CD4-positive, alpha-beta T cell treated with Interleukin-4 for 4 hours (primary cell): ENCODE measurements around the gene UBXN6.

Source experiments
- DNase-seq: peaks from one replicate; pipeline ENCODE4 v3.0.0-alpha.2; 2020

UBXN6 gene

GRCh38 chr19:4437103-4437502, 20.5 kb downstream of the UBXN6 start:
- no peak for DNase-seq

- no peak for DNase-seq
These were observed 21.4 kb downstream of the UBXN6 start for GRCh38 chr19:4436231-4436630.

- no peak for DNase-seq
These were observed 23.2 kb downstream of the UBXN6 start for GRCh38 chr19:4434391-4434790.

- no peak for DNase-seq
These were observed 24.6 kb downstream of the UBXN6 start for GRCh38 chr19:4432918-4433506.

GRCh38 chr19:4431808-4432674, 25.6 kb downstream of the UBXN6 start:
- peak; percentile 8 for DNase-seq

GRCh38 chr19:4431296-4431695, 26.3 kb downstream of the UBXN6 start:
- DNase-seq, result no peak

- DNase-seq, result peak; percentile 6
These were observed 26.8 kb downstream of the UBXN6 start for GRCh38 chr19:4430760-4431159.

GRCh38 chr19:4429771-4430171, 27.8 kb downstream of the UBXN6 start:
- no peak for DNase-seq

GRCh38 chr19:4429256-4429655, 28.3 kb downstream of the UBXN6 start:
- no peak for DNase-seq

GRCh38 chr19:4428326-4428975, 29.1 kb downstream of the UBXN6 start:
- DNase-seq, result no peak

GRCh38 chr19:4425537-4425936, 32.1 kb downstream of the UBXN6 start:
- DNase-seq, result no peak

GRCh38 chr19:4423416-4424126, 34.0 kb downstream of the UBXN6 start:
- no peak for DNase-seq

- DNase-seq, result no peak
These were observed 41.3 kb downstream of the UBXN6 start for GRCh38 chr19:4416268-4416667.

GRCh38 chr19:4415352-4415751, 42.2 kb downstream of the UBXN6 start:
- no peak for DNase-seq

- no peak for DNase-seq
These were observed 42.7 kb downstream of the UBXN6 start for GRCh38 chr19:4414800-4415321.

GRCh38 chr19:4414144-4414799, 43.3 kb downstream of the UBXN6 start:
- DNase-seq, result no peak

GRCh38 chr19:4413588-4413987, 44.0 kb downstream of the UBXN6 start:
- DNase-seq, result no peak

GRCh38 chr19:4409123-4409933, 48.3 kb downstream of the UBXN6 start:
- DNase-seq, result no peak

GRCh38 chr19:4406626-4407025, 51.0 kb downstream of the UBXN6 start:
- no peak for DNase-seq

- no peak for DNase-seq
These were observed 51.6 kb downstream of the UBXN6 start for GRCh38 chr19:4405977-4406376.

- no peak for DNase-seq
These were observed 54.4 kb downstream of the UBXN6 start for GRCh38 chr19:4403005-4403761.
